WTC11 (cell line): ENCODE data around the gene FFAR1. TPM values are rescaled to one million over a fixed set of nuclear protein-coding genes. Genes with fewer than 3 reads are reported as not detected.

Experiments
- ATAC-seq: fragments of 200-7000 bp; cut with Tn5 transposase; 2 replicates; pipeline ENCODE4 v1.10.0; 2021; ENCODE audit warnings: mild to moderate bottlenecking, moderate library complexity
- CTCF ChIA-PET: fragments of 300-600 bp; sonication (Branson Sonifier 250); formaldehyde crosslinking; loops from one replicate; lab custom pipeline; 2021; ENCODE audit warnings: antibody characterized with exemption; lab: Charles Lee
- POLR2A ChIA-PET: fragments of 350-600 bp; sonication (Branson Sonifier 250); formaldehyde crosslinking; loops from one replicate; lab custom pipeline; 2021; ENCODE audit warnings: antibody characterized with exemption; lab: Charles Lee
- DNase-seq: peaks from one replicate; pipeline ENCODE4 v3.0.0; 2021; ENCODE audit warnings: low spot score
- H3K27ac Mint-ChIP-seq: 2 replicates; pipeline ENCODE4 v1.8.0; 2021; ENCODE audit warnings: mixed read lengths
- H3K27me3 Mint-ChIP-seq: 2 replicates; pipeline ENCODE4 v1.8.0; 2021; ENCODE audit warnings: low read depth, mild to moderate bottlenecking, moderate library complexity, mixed read lengths
- H3K36me3 Mint-ChIP-seq: 2 replicates; pipeline ENCODE4 v1.8.0; 2021; ENCODE audit warnings: mixed read lengths
- H3K4me1 Mint-ChIP-seq: 2 replicates; pipeline ENCODE4 v1.8.0; 2022; ENCODE audit warnings: mixed read lengths
- H3K4me3 Mint-ChIP-seq: 2 replicates; pipeline ENCODE4 v1.8.0; 2021; ENCODE audit warnings: mild to moderate bottlenecking, moderate library complexity, mixed read lengths
- H3K9me3 Mint-ChIP-seq: 2 replicates; pipeline ENCODE4 v1.8.0; 2021; ENCODE audit warnings: mixed read lengths
- CBFB ChIP-seq: sonication (generic); formaldehyde crosslinking; IDR thresholded peaks from 2 replicates; pipeline ENCODE4 v1.8.1; 2022; ENCODE audit warnings: mild to moderate bottlenecking, low read depth, missing genetic modification reagents
- CREB1 ChIP-seq: sonication (generic); formaldehyde crosslinking; IDR thresholded peaks from 2 replicates; pipeline ENCODE4 v1.8.0; 2023; ENCODE audit warnings: mild to moderate bottlenecking, missing genetic modification reagents
- CREM ChIP-seq: sonication (generic); formaldehyde crosslinking; IDR thresholded peaks from 2 replicates; pipeline ENCODE4 v1.8.1; 2022; ENCODE audit warnings: mild to moderate bottlenecking, missing genetic modification reagents, moderate library complexity
- FOXJ3 ChIP-seq: sonication (generic); formaldehyde crosslinking; IDR thresholded peaks from 2 replicates; pipeline ENCODE4 v1.9.0; 2021; ENCODE audit warnings: missing genetic modification reagents, mild to moderate bottlenecking, borderline replicate concordance
- FOXP1 ChIP-seq: sonication (generic); formaldehyde crosslinking; IDR thresholded peaks from 2 replicates; pipeline ENCODE4 v1.8.0; 2022; ENCODE audit warnings: missing genetic modification reagents, mild to moderate bottlenecking, moderate library complexity, borderline replicate concordance
- JAZF1 ChIP-seq: fragments of 250-450 bp; sonication (Bioruptor Pico); IDR thresholded peaks from 2 replicates; pipeline ENCODE4 v1.9.0; 2021; ENCODE audit warnings: moderate library complexity, mild to moderate bottlenecking, inconsistent platforms
- NR2C2 ChIP-seq: sonication (generic); formaldehyde crosslinking; IDR thresholded peaks from 2 replicates; pipeline ENCODE4 v1.8.0; 2022; ENCODE audit warnings: mild to moderate bottlenecking, missing genetic modification reagents
- RORB ChIP-seq: fragments of 250-450 bp; sonication (Bioruptor Pico); IDR thresholded peaks from 2 replicates; pipeline ENCODE4 v1.9.0; 2021; ENCODE audit warnings: mild to moderate bottlenecking
- SMAD3 ChIP-seq: sonication (generic); formaldehyde crosslinking; IDR thresholded peaks from 2 replicates; pipeline ENCODE4 v1.8.0; 2022; ENCODE audit warnings: missing genetic modification reagents, mild to moderate bottlenecking, borderline replicate concordance
- ZNF219 ChIP-seq: sonication (generic); formaldehyde crosslinking; IDR thresholded peaks from 2 replicates; pipeline ENCODE4 v1.8.0; 2023; ENCODE audit warnings: missing genetic modification reagents, mild to moderate bottlenecking, borderline replicate concordance
- ZNF416 ChIP-seq: fragments of 250-450 bp; sonication (Bioruptor Pico); IDR thresholded peaks from 2 replicates; pipeline ENCODE4 v1.9.0; 2021; ENCODE audit warnings: mild to moderate bottlenecking, inconsistent platforms
- ZNF671 ChIP-seq: fragments of 250-450 bp; sonication (Bioruptor Pico); IDR thresholded peaks from 2 replicates; pipeline ENCODE4 v1.8.0; 2021; ENCODE audit warnings: mild to moderate bottlenecking
- total RNA-seq: library from RNA; stranded (reverse); gene quantifications from 3 replicates; pipeline ENCODE4 v1.2.3, GENCODE V29; 2021
- TF ChIP-seq, protein P1 (sequence below): sonication (generic); formaldehyde crosslinking; conservative IDR thresholded peaks from 2 replicates; pipeline ENCODE4 v1.8.1; 2023; ENCODE audit warnings: mild to moderate bottlenecking, low read depth, missing genetic modification reagents, moderate library complexity
- TF ChIP-seq, protein P2 (sequence below): sonication (generic); formaldehyde crosslinking; IDR thresholded peaks from 2 replicates; pipeline ENCODE4 v1.8.1; 2023; ENCODE audit warnings: mild to moderate bottlenecking, missing genetic modification reagents
- TF ChIP-seq, protein P3 (sequence below): sonication (generic); formaldehyde crosslinking; IDR thresholded peaks from 2 replicates; pipeline ENCODE4 v1.8.1; 2023; ENCODE audit warnings: mild to moderate bottlenecking, missing genetic modification reagents, moderate library complexity
- TF ChIP-seq, protein P4 (sequence below): sonication (generic); formaldehyde crosslinking; conservative IDR thresholded peaks from 2 replicates; pipeline ENCODE4 v1.8.1; 2022; ENCODE audit warnings: mild to moderate bottlenecking, missing genetic modification reagents
- TF ChIP-seq, protein P5 (sequence below): fragments of 250-450 bp; sonication (Bioruptor Pico); IDR thresholded peaks from 2 replicates; pipeline ENCODE4 v2.1.2; 2022; ENCODE audit warnings: mild to moderate bottlenecking, moderate library complexity
- TF ChIP-seq, protein P6 (sequence below): sonication (generic); formaldehyde crosslinking; IDR thresholded peaks from 2 replicates; pipeline ENCODE4 v1.8.0; 2022; ENCODE audit warnings: missing genetic modification reagents
- TF ChIP-seq, protein P7 (sequence below): sonication (generic); formaldehyde crosslinking; IDR thresholded peaks from 2 replicates; pipeline ENCODE4 v1.8.1; 2022; ENCODE audit warnings: missing genetic modification reagents, borderline replicate concordance

FFAR1 gene
- total RNA-seq, 1 experiment from 2014 or later = 0.07 TPM

DNA sequence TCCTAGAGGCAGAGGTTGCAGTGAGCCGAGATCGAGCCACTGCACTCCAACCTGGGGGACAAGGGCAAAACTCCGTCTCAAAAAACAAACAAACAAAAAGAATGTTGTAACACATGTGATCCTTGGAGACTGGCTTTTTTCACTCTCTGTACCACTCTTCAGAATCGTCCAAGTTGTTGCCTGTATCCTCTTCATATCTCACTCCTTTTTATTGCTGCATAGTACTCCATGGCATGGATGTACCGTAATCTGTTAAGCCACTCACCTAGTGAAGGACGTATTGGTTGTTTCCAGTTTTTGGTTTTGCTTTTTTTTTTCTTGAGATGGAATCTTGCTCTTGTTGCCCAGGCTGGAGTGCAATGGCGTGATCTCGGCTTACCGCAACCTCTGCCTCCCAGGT lies 25.7 kb upstream of the FFAR1 start:
- ChIA-PET POLR2A (no interaction called here), CTCF (no interaction called here)
- Mint-ChIP-seq H3K27ac (no peak overlapping the region), H3K4me3 (no peak overlapping the region), H3K4me1 (no peaks in the 10 kb centered on the region), H3K36me3 (0 out of 2 replicates have a peak, but pooled peaks cover 2% of the 10 kb centered on the region)
- TF ChIP-seq, protein P1, sequence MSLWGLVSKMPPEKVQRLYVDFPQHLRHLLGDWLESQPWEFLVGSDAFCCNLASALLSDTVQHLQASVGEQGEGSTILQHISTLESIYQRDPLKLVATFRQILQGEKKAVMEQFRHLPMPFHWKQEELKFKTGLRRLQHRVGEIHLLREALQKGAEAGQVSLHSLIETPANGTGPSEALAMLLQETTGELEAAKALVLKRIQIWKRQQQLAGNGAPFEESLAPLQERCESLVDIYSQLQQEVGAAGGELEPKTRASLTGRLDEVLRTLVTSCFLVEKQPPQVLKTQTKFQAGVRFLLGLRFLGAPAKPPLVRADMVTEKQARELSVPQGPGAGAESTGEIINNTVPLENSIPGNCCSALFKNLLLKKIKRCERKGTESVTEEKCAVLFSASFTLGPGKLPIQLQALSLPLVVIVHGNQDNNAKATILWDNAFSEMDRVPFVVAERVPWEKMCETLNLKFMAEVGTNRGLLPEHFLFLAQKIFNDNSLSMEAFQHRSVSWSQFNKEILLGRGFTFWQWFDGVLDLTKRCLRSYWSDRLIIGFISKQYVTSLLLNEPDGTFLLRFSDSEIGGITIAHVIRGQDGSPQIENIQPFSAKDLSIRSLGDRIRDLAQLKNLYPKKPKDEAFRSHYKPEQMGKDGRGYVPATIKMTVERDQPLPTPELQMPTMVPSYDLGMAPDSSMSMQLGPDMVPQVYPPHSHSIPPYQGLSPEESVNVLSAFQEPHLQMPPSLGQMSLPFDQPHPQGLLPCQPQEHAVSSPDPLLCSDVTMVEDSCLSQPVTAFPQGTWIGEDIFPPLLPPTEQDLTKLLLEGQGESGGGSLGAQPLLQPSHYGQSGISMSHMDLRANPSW (CRISPR knock-in tag) = no peak
- TF ChIP-seq, protein P2, sequence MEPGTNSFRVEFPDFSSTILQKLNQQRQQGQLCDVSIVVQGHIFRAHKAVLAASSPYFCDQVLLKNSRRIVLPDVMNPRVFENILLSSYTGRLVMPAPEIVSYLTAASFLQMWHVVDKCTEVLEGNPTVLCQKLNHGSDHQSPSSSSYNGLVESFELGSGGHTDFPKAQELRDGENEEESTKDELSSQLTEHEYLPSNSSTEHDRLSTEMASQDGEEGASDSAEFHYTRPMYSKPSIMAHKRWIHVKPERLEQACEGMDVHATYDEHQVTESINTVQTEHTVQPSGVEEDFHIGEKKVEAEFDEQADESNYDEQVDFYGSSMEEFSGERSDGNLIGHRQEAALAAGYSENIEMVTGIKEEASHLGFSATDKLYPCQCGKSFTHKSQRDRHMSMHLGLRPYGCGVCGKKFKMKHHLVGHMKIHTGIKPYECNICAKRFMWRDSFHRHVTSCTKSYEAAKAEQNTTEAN (CRISPR knock-in tag) = no peak
- TF ChIP-seq ZNF671 (no peak), SMAD3 (CRISPR knock-in tag) (no peak), CREM (CRISPR knock-in tag) (no peak), NR2C2 (CRISPR knock-in tag) (no peak), RORB (no peak), ZNF416 (CRISPR knock-in tag) (no peak), JAZF1 (CRISPR knock-in tag) (no peak), ZNF219 (CRISPR knock-in tag) (no peak), FOXJ3 (CRISPR knock-in tag) (no peak)
- TF ChIP-seq, protein P3, sequence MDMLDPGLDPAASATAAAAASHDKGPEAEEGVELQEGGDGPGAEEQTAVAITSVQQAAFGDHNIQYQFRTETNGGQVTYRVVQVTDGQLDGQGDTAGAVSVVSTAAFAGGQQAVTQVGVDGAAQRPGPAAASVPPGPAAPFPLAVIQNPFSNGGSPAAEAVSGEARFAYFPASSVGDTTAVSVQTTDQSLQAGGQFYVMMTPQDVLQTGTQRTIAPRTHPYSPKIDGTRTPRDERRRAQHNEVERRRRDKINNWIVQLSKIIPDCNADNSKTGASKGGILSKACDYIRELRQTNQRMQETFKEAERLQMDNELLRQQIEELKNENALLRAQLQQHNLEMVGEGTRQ = no peak
- TF ChIP-seq, protein P4, sequence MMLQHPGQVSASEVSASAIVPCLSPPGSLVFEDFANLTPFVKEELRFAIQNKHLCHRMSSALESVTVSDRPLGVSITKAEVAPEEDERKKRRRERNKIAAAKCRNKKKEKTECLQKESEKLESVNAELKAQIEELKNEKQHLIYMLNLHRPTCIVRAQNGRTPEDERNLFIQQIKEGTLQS (CRISPR knock-in tag) = no peak
- TF ChIP-seq, protein P5, sequence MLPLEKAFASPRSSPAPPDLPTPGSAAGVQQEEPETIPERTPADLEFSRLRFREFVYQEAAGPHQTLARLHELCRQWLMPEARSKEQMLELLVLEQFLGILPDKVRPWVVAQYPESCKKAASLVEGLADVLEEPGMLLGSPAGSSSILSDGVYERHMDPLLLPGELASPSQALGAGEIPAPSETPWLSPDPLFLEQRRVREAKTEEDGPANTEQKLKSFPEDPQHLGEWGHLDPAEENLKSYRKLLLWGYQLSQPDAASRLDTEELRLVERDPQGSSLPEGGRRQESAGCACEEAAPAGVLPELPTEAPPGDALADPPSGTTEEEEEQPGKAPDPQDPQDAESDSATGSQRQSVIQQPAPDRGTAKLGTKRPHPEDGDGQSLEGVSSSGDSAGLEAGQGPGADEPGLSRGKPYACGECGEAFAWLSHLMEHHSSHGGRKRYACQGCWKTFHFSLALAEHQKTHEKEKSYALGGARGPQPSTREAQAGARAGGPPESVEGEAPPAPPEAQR (CRISPR knock-in tag) = no peak
- TF ChIP-seq, protein P6, sequence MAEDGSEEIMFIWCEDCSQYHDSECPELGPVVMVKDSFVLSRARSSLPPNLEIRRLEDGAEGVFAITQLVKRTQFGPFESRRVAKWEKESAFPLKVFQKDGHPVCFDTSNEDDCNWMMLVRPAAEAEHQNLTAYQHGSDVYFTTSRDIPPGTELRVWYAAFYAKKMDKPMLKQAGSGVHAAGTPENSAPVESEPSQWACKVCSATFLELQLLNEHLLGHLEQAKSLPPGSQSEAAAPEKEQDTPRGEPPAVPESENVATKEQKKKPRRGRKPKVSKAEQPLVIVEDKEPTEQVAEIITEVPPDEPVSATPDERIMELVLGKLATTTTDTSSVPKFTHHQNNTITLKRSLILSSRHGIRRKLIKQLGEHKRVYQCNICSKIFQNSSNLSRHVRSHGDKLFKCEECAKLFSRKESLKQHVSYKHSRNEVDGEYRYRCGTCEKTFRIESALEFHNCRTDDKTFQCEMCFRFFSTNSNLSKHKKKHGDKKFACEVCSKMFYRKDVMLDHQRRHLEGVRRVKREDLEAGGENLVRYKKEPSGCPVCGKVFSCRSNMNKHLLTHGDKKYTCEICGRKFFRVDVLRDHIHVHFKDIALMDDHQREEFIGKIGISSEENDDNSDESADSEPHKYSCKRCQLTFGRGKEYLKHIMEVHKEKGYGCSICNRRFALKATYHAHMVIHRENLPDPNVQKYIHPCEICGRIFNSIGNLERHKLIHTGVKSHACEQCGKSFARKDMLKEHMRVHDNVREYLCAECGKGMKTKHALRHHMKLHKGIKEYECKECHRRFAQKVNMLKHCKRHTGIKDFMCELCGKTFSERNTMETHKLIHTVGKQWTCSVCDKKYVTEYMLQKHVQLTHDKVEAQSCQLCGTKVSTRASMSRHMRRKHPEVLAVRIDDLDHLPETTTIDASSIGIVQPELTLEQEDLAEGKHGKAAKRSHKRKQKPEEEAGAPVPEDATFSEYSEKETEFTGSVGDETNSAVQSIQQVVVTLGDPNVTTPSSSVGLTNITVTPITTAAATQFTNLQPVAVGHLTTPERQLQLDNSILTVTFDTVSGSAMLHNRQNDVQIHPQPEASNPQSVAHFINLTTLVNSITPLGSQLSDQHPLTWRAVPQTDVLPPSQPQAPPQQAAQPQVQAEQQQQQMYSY (CRISPR knock-in tag) = no peak
- TF ChIP-seq, all 79 proteins: peak for 0
- H3K27me3 Mint-ChIP-seq = peaks cover 8% of the 10 kb centered on the region
- peaks cover 13% of the 10 kb centered on the region for H3K9me3 Mint-ChIP-seq
- no peak for ATAC-seq
- no peak for DNase-seq

DNA sequence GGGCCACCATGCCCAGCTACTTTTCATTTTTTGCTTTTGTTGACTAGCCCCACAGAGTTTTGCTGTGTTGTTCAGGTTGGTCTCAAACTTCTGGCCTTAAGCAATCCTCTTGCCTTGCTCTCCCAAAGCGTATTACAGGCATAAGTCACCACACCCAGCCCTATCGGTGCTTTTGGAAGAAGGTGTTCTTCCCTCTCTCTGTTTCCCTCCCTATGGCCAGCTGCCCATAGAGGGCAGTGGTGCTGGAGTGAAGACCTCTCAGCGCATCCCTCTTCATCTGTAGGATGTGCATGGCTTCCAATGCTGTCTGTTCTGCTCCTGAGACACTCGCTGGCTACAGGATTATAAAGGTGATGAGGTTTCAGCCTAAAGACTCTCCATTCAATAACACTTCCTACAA lies 20.1 kb upstream of the FFAR1 start:
- DNase-seq (peak; percentile 43), ATAC-seq (peak; percentile 86)
- peaks cover 13% of the 10 kb centered on the region for H3K4me1 Mint-ChIP-seq
- no peaks in the 10 kb centered on the region for H3K36me3 Mint-ChIP-seq
- no peak overlapping the region for H3K4me3 Mint-ChIP-seq
- CTCF ChIA-PET = interaction anchor here (0.6 to 2.1 kb wide), 7 partner anchors 15 to 230 kb away, joined by 3 to 10 read pairs (median 3); partner anchors contain the start of gene USF2
- TF ChIP-seq FOXP1 (CRISPR knock-in tag) (no peak), CBFB (CRISPR knock-in tag) (no peak), CREB1 (no peak)
- TF ChIP-seq, protein P7, sequence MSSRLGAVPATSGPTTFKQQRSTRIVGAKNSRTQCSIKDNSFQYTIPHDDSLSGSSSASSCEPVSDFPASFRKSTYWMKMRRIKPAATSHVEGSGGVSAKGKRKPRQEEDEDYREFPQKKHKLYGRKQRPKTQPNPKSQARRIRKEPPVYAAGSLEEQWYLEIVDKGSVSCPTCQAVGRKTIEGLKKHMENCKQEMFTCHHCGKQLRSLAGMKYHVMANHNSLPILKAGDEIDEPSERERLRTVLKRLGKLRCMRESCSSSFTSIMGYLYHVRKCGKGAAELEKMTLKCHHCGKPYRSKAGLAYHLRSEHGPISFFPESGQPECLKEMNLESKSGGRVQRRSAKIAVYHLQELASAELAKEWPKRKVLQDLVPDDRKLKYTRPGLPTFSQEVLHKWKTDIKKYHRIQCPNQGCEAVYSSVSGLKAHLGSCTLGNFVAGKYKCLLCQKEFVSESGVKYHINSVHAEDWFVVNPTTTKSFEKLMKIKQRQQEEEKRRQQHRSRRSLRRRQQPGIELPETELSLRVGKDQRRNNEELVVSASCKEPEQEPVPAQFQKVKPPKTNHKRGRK (CRISPR knock-in tag) = no peak
- H3K9me3 Mint-ChIP-seq = peaks cover under 1% of the 10 kb centered on the region
- no peaks in the 10 kb centered on the region; the same call in 1 of the 2 replicates for H3K27me3 Mint-ChIP-seq
- no peak overlapping the region for H3K27ac Mint-ChIP-seq
- POLR2A ChIA-PET = no interaction called here
